Spleen (tissue), 11 donors: ENCODE data around the gene AKAP13. TPM values are rescaled to one million over a fixed set of nuclear protein-coding genes. Genes with fewer than 3 reads are reported as not detected.
A peak's percentile ranks its signal among the peaks of the same experiment; 100 is the strongest.

Source experiments
- DNase-seq: peaks from one replicate; pipeline ENCODE4 v3.0.0-alpha.2; 2020
- H3K27ac ChIP-seq, 8 donors: fragments of 200-600 bp; sonication (generic) in 7 of 8; 1 replicate in 4 of 8; 2 replicates in 4 of 8; pipeline versions ENCODE4 v1.5.0 to v1.8.0; 2016 to 2021; ENCODE audit warnings: inconsistent platforms in 4 of 8, mild to moderate bottlenecking in 4 of 8, moderate library complexity in 1 of 8
- H3K27me3 ChIP-seq, 7 donors: fragments of 200-600 bp; sonication (generic) in 6 of 7; replicated peaks in 1 of 7; 1 replicate in 4 of 7; 2 replicates in 3 of 7; pipeline versions ENCODE4 v1.5.0 to v1.8.0; 2016 to 2021; ENCODE audit warnings: inconsistent platforms in 3 of 7, mild to moderate bottlenecking in 1 of 7
- H3K36me3 ChIP-seq, 6 donors: fragments of 200-600 bp; sonication (generic) in 5 of 6; 1 replicate in 4 of 6; 2 replicates in 2 of 6; pipeline versions ENCODE4 v1.5.0 to v1.8.0; 2016 to 2021; ENCODE audit warnings: inconsistent platforms in 2 of 6
- H3K4me1 ChIP-seq, 6 donors: fragments of 200-600 bp; sonication (generic) in 5 of 6; 1 replicate in 3 of 6; 2 replicates in 3 of 6; pipeline versions ENCODE4 v1.5.0 to v1.8.0; 2016 to 2021; ENCODE audit warnings: inconsistent platforms in 3 of 6
- H3K4me3 ChIP-seq, 8 donors: fragments of 200-600 bp; sonication (generic) in 7 of 8; 1 replicate in 4 of 8; 2 replicates in 4 of 8; pipeline versions ENCODE4 v1.5.0 to v1.8.0; 2016 to 2021; ENCODE audit warnings: inconsistent platforms in 4 of 8, mild to moderate bottlenecking in 4 of 8, moderate library complexity in 2 of 8
- H3K9me3 ChIP-seq, 8 donors: fragments of 200-600 bp; sonication (generic) in 7 of 8; 1 replicate in 4 of 8; 2 replicates in 4 of 8; pipeline versions ENCODE4 v1.5.0 to v1.8.0; 2016 to 2021; ENCODE audit warnings: inconsistent platforms in 4 of 8
- CTCF ChIP-seq, 11 experiments: fragments of 200-600 bp in 7 of 11; fragments of 450-650 bp in 4 of 11; sonication (generic) in 4 of 11; IDR thresholded peaks in 8 of 11; conservative IDR thresholded peaks in 3 of 11; 1 replicate in 7 of 11; 2 replicates in 4 of 11; pipeline versions ENCODE4 v1.4.0 to v1.8.0; 2016 to 2021; ENCODE audit warnings: antibody characterized with exemption in 11 of 11, inconsistent platforms in 4 of 11, mild to moderate bottlenecking in 1 of 11
- POLR2A ChIP-seq, 3 donors: fragments of 450-650 bp; IDR thresholded peaks; one replicate each; pipeline ENCODE4 v1.5.1; 2017; ENCODE audit warnings: antibody characterized with exemption in 3 of 3, mild to moderate bottlenecking in 1 of 3
- POLR2AphosphoS5 ChIP-seq, 3 donors: sonication (generic); formaldehyde crosslinking; IDR thresholded peaks; one replicate each; pipeline ENCODE4 v1.5.1; 2017; ENCODE audit warnings: antibody characterized with exemption in 3 of 3
- WGBS, 5 donors: extraction: QIAGEN DNeasy Blood & Tissue Kit in 3 of 5; methylation state at CpG; one replicate each; pipeline versions ENCODE4 v1.1.5 to v1.1.7; 2013 to 2018; 5-methylcytosine and 5-hydroxymethylcytosine counted together
- intact Hi-C: fragments of 100-400 bp; cut with DNase I; formaldehyde crosslinking; loops from one replicate; pipeline ENCODE4 v1.15.0; 2023; ENCODE audit warnings: low total_unique reads
- polyA plus RNA-seq, 3 donors: library from polyadenylated mRNA; stranded (reverse); fragments of 200-250 nt; gene quantifications; one replicate each; pipeline ENCODE4 v1.2.1, GENCODE V29; 2013
- total RNA-seq, 7 donors: library from RNA; depleted of rRNA in 3 of 7; stranded (reverse); fragments of >200 nt in 3 of 7; fragmentation: NEBNext Ultra II Directional in 4 of 7; extraction: Animal tissue kit (Norgen Biotek cat#: 25700) in 4 of 7; gene quantifications; one replicate each; pipeline versions ENCODE4 v1.1.0 to v1.2.1, GENCODE V29; 2016 to 2021
- donor health status: healthy with polysubstance abuse.
- donor health status: DM: no; HTN: no; CAD: no; lungs with moderate emphysema.
- donor health status: DM: no; HTN: no; CAD: no.
- donor health status: Bipolar disorder and iron deficiency.
- donor health status: healthy.
- donor health status: DM: no; HTN: no; CAD: no.
- donor health status: DM: yes; HTN: yes; CAD: no.

Gene AKAP13
- total and polyA plus RNA-seq, 10 donors, result 35.4 to 413 (median 260) TPM

DNA sequence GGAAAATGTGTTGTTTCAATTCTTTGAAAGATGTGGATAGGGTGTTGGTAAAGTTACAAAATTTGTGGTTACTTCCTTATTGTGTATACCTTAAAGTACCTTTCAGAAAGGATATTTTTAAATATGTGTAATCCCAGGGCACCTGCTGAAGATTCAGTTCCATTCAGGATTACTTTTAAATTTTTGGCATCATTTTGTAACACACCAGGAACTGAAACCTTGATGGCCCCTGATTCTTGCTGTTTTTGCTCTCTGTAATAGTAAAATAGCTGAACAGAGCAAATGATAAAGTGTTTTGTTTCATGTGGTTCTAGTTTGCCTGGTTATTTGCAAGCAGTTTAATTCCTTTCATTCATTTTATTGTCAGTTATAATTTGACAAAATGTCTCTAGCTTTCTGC is 253.5 kb downstream of the AKAP13 start:
- peak overlapping the region in 2 of 8 donors; percentile 12 to 45 for H3K27ac ChIP-seq
- intact Hi-C loops, result no loop called here
- peaks cover 0 to 25% (median 0%) of the 10 kb centered on the region in 6 donors for H3K36me3 ChIP-seq
- no peaks in the 10 kb centered on the region for H3K27me3 ChIP-seq
- H3K4me3 ChIP-seq, result no peak overlapping the region
- no peaks in the 10 kb centered on the region for H3K9me3 ChIP-seq
- DNase-seq, result no peak
- no peak for TF ChIP-seq POLR2A (IDR thresholded peaks at IDR 0.05)
- TF ChIP-seq CTCF (IDR thresholded peaks at IDR 0.05 in 8 of 11, conservative IDR thresholded peaks at IDR 0.05 in 3 of 11), result no peak
- no peak for TF ChIP-seq POLR2AphosphoS5 (IDR thresholded peaks at IDR 0.05)
- peaks cover 3 to 94% (median 46%) of the 10 kb centered on the region in 6 donors for H3K4me1 ChIP-seq

DNA sequence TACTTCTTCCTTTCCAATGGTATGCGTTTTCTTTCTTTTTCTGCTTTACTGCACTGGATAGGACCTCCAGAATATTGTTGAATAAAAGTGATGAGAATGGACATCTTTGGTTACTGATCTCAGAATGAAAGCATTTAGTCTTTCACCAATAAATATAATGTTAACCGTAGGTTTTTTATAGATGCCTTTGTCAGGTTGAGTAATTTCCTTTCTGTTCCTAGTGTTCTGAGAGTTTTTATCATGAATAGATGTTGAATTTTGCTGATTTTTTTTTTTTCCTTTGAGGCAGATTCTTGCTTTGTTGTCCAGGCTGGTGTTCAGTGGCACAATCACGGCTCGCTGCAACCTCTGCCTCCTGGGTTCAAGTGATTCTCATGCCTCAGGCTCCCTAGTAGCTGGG is 255.9 kb downstream of the AKAP13 start:
- WGBS, 5 donors, result 71 to 88% (median 82%) methylated on average over 4 of the region's 4 CpGs
- peaks cover 3 to 92% (median 37%) of the 10 kb centered on the region in 6 donors for H3K4me1 ChIP-seq
- no peaks in the 10 kb centered on the region for H3K27me3 ChIP-seq

GRCh38 chr15:85639752-85640381 is 259.5 kb downstream of the AKAP13 start:
- intact Hi-C loops, result no loop called here
- Histone ChIP-seq H3K27ac (no peak overlapping the region), H3K27me3 (no peaks in the 10 kb centered on the region), H3K4me3 (no peak overlapping the region), H3K9me3 (no peaks in the 10 kb centered on the region), H3K36me3 (peaks cover 0 to 75% (median 21%) of the 10 kb centered on the region in 6 donors), H3K4me1 (peaks cover 3 to 79% (median 26%) of the 10 kb centered on the region in 6 donors)
- 69 to 96% (median 80%) methylated on average over 3 of the region's 3 CpGs for WGBS, 5 donors
- no peak for TF ChIP-seq CTCF (IDR thresholded peaks at IDR 0.05 in 8 of 11, conservative IDR thresholded peaks at IDR 0.05 in 3 of 11)
- TF ChIP-seq POLR2A (IDR thresholded peaks at IDR 0.05), result no peak
- no peak for TF ChIP-seq POLR2AphosphoS5 (IDR thresholded peaks at IDR 0.05)
- no peak for DNase-seq

More for the DNA sequence above, 255.9 kb downstream of the AKAP13 start:
- no peak for DNase-seq
- H3K9me3 ChIP-seq, result no peaks in the 10 kb centered on the region
- intact Hi-C loops, result no loop called here
- no peak for TF ChIP-seq CTCF (IDR thresholded peaks at IDR 0.05 in 8 of 11, conservative IDR thresholded peaks at IDR 0.05 in 3 of 11)
- TF ChIP-seq POLR2AphosphoS5 (IDR thresholded peaks at IDR 0.05), result no peak
- no peak for TF ChIP-seq POLR2A (IDR thresholded peaks at IDR 0.05)
- H3K4me3 ChIP-seq, result no peak overlapping the region
- peak overlapping the region in 1 of 8 donors; percentile 9 for H3K27ac ChIP-seq
- H3K36me3 ChIP-seq, result peaks cover 0 to 50% (median 15%) of the 10 kb centered on the region in 6 donors

DNA sequence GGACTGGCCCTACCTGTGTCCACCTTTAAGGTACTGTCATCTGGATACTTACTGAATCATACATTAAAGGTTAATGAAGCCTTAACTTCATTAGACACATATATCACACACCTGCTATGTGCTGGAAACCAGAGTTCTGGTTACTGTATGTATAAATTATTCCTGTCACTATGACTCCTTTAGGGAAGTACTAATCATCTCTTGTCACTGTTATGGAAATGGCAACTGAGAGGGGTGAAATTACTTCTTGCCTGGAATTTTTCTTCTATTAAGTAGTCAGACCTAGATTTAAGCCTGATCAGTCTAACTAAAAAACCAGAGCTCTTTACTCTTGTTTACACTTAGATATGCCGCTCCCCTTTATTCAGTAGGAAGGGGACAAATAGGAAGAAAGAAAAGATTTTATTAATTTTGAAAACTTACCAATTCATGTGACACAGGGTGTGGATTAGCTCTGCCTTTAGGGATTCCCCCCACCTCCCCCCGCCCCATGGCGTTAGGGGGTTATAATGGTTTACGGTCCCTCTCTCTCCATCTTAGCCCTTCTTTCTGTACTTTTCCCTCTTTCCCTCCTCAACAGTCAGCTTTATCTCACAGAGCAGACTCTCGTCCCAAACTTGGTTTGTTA is 261.8 kb downstream of the AKAP13 start:
- Histone ChIP-seq H3K4me3 (no peak overlapping the region), H3K9me3 (no peaks in the 10 kb centered on the region), H3K27ac (peak overlapping the region in 5 of 8 donors; percentile 12 to 53 (median 46)), H3K36me3 (peaks cover 0 to 88% (median 36%) of the 10 kb centered on the region in 6 donors), H3K27me3 (no peaks in the 10 kb centered on the region), H3K4me1 (peaks cover 7 to 80% (median 35%) of the 10 kb centered on the region in 6 donors)
- DNase-seq, result no peak
- TF ChIP-seq POLR2A (IDR thresholded peaks at IDR 0.05) (no peak), POLR2AphosphoS5 (IDR thresholded peaks at IDR 0.05) (no peak), CTCF (IDR thresholded peaks at IDR 0.05 in 8 of 11, conservative IDR thresholded peaks at IDR 0.05 in 3 of 11) (no peak)
- intact Hi-C loops, result no loop called here
- WGBS, 5 donors, result 66 to 93% (median 84%) methylated on average over 5 of the region's 5 CpGs
